ENCODE measurements around the gene CLC. TPM values are rescaled to one million over a fixed set of nuclear protein-coding genes. Genes with fewer than 3 reads are reported as not detected.
"Not testable (repeated sequence)": the region's sequence is repeated elsewhere in the genome, so short reads cannot be mapped to it uniquely, and the experiment has no call there.

Gene CLC
- total RNA-seq, 4 donors from 2014 or later: not detected

- Histone ChIP-seq H3K4me3 (no peak overlapping the region), H3K27me3 (peaks cover 31% of the 10 kb centered on the region), H3K36me3 (no peaks in the 10 kb centered on the region), H3K4me1 (no peaks in the 10 kb centered on the region), H3K9me3 (peaks cover 0 to 14% (median 0%) of the 10 kb centered on the region in 3 donors), H3K27ac (no peak overlapping the region)
- TF ChIP-seq CTCF (IDR thresholded peaks at IDR 0.05) (no peak), EP300 (IDR thresholded peaks at IDR 0.05) (no peak), POLR2A (IDR thresholded peaks at IDR 0.05) (no peak), POLR2AphosphoS5 (IDR thresholded peaks at IDR 0.05) (no peak)
- 43 to 71% methylated on average over 1 of the region's 1 CpG for WGBS, 2 donors (ENCODE audit: low coverage in 1 of 2)
- ATAC-seq: no peak
These were observed 45.0 kb downstream of the CLC start for GRCh38 chr19:39692822-39693221.

- Histone ChIP-seq H3K36me3 (no peaks in the 10 kb centered on the region), H3K4me1 (no peaks in the 10 kb centered on the region), H3K27me3 (peaks cover 31% of the 10 kb centered on the region), H3K4me3 (no peak overlapping the region), H3K27ac (no peak overlapping the region), H3K9me3 (peaks cover 0 to 14% (median 0%) of the 10 kb centered on the region in 3 donors)
- TF ChIP-seq CTCF (IDR thresholded peaks at IDR 0.05) (no peak), POLR2A (IDR thresholded peaks at IDR 0.05) (no peak), POLR2AphosphoS5 (IDR thresholded peaks at IDR 0.05) (no peak), EP300 (IDR thresholded peaks at IDR 0.05) (no peak)
- WGBS, 2 donors (ENCODE audit: low coverage in 1 of 2): 72 to 77% methylated on average over 2 to 3 of the region's 3 CpGs
- no peak for ATAC-seq
These were observed 45.7 kb downstream of the CLC start for GRCh38 chr19:39692166-39692565.

- not testable (repeated sequence) for H3K27ac ChIP-seq, H3K4me3 ChIP-seq, H3K4me1 ChIP-seq, ATAC-seq, H3K36me3 ChIP-seq
- Histone ChIP-seq H3K9me3 (peaks cover 0 to 14% (median 0%) of the 10 kb centered on the region in 3 donors), H3K27me3 (peaks cover 23% of the 10 kb centered on the region)
- WGBS, 2 donors (ENCODE audit: low coverage in 1 of 2): 51 to 81% methylated on average over 2 to 4 of the region's 4 CpGs
These were observed 49.2 kb downstream of the CLC start for GRCh38 chr19:39688637-39689036.

- H3K27me3 ChIP-seq: peaks cover 10% of the 10 kb centered on the region
- ATAC-seq: no peak
- TF ChIP-seq CTCF (IDR thresholded peaks at IDR 0.05) (no peak), POLR2AphosphoS5 (IDR thresholded peaks at IDR 0.05) (no peak), POLR2A (IDR thresholded peaks at IDR 0.05) (no peak), EP300 (IDR thresholded peaks at IDR 0.05) (no peak)
These were observed 51.1 kb downstream of the CLC start for GRCh38 chr19:39686739-39687138.

GRCh38 chr19:39684267-39684666 lies 53.6 kb downstream of the CLC start:
- peaks cover 4% of the 10 kb centered on the region for H3K27me3 ChIP-seq
- H3K4me1 ChIP-seq: peaks cover 0 to 4% (median 0%) of the 10 kb centered on the region in 3 donors
- H3K27ac ChIP-seq: no peak overlapping the region
- WGBS, 2 donors (ENCODE audit: low coverage in 1 of 2): 68 to 79% methylated on average over 3 to 4 of the region's 5 CpGs
- H3K4me3 ChIP-seq: no peak overlapping the region
- H3K36me3 ChIP-seq: no peaks in the 10 kb centered on the region
- no peak for TF ChIP-seq EP300 (IDR thresholded peaks at IDR 0.05)
- TF ChIP-seq CTCF (IDR thresholded peaks at IDR 0.05): no peak
- no peak for TF ChIP-seq POLR2A (IDR thresholded peaks at IDR 0.05)
- TF ChIP-seq POLR2AphosphoS5 (IDR thresholded peaks at IDR 0.05): no peak
- peaks cover 0 to 9% (median 0%) of the 10 kb centered on the region in 3 donors for H3K9me3 ChIP-seq
- no peak for ATAC-seq

More at GRCh38 chr19:39686739-39687138, 51.1 kb downstream of the CLC start:
- Histone ChIP-seq H3K27ac (no peak overlapping the region), H3K4me1 (no peaks in the 10 kb centered on the region), H3K36me3 (no peaks in the 10 kb centered on the region), H3K4me3 (no peak overlapping the region), H3K9me3 (peaks cover 0 to 14% (median 0%) of the 10 kb centered on the region in 3 donors)
- WGBS, 2 donors (ENCODE audit: low coverage in 1 of 2): 50 to 64% methylated on average over 3 of the region's 3 CpGs

All from gastroesophageal sphincter (tissue), 4 donors.